Testis (tissue), 2 donors: ENCODE results near the gene BICD1.

ENCODE experiments used
- POLR2A ChIP-seq: fragments of 450-650 bp; IDR thresholded peaks from one replicate; pipeline ENCODE4 v1.6.1; 2017; ENCODE audit warnings: antibody characterized with exemption, mild to moderate bottlenecking, moderate library complexity
- TF ChIP-seq, protein P1 (sequence below), 3 experiments: fragments of 450-650 bp in 2 of 3; fragments of 200-600 bp in 1 of 3; sonication (generic) in 1 of 3; IDR thresholded peaks; one replicate each; pipeline ENCODE4 v1.5.1; 2016 to 2019; ENCODE audit warnings: antibody characterized with exemption in 3 of 3, mild to moderate bottlenecking in 2 of 3, moderate library complexity in 1 of 3

DNA sequence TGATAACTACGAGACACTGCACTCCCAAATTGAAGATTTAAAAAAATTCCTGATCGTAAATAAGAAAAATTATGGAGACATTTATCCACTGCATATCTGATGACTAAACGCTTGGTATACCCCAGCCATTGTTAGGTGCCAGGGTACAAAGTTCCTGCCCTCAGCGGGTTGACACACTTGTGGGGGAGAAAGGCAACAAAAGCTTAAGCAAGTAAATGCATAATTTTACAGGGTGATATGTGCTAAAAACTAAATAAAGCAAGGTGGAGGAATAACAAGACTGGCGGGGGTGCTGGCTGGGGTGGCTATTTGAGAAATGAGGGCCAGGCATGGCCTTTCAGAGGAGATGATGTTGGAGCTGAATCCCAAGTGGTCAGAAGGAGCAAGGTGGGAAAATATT, 25.0 kb downstream of the BICD1 start:
- TF ChIP-seq, protein P1, sequence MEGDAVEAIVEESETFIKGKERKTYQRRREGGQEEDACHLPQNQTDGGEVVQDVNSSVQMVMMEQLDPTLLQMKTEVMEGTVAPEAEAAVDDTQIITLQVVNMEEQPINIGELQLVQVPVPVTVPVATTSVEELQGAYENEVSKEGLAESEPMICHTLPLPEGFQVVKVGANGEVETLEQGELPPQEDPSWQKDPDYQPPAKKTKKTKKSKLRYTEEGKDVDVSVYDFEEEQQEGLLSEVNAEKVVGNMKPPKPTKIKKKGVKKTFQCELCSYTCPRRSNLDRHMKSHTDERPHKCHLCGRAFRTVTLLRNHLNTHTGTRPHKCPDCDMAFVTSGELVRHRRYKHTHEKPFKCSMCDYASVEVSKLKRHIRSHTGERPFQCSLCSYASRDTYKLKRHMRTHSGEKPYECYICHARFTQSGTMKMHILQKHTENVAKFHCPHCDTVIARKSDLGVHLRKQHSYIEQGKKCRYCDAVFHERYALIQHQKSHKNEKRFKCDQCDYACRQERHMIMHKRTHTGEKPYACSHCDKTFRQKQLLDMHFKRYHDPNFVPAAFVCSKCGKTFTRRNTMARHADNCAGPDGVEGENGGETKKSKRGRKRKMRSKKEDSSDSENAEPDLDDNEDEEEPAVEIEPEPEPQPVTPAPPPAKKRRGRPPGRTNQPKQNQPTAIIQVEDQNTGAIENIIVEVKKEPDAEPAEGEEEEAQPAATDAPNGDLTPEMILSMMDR (IDR thresholded peaks at IDR 0.05): no peak
- no peak for TF ChIP-seq POLR2A
